ENCODE measurements around the gene CTRL.
"Not testable (repeated sequence)": the region's sequence is repeated elsewhere in the genome, so short reads cannot be mapped to it uniquely, and the experiment has no call there.

The CTRL gene

GRCh38 chr16:67941469-67942199, 10.0 kb upstream of the CTRL start:
- no peak for DNase-seq (ENCODE audit: low read depth)

GRCh38 chr16:67940446-67941089, 8.9 kb upstream of the CTRL start:
- no peak for DNase-seq (ENCODE audit: low read depth)

- no peak for DNase-seq (ENCODE audit: low read depth)
These were observed 8.1 kb upstream of the CTRL start for GRCh38 chr16:67939507-67940445.

- not testable (repeated sequence) for DNase-seq (ENCODE audit: low read depth)
These were observed 6.1 kb upstream of the CTRL start for GRCh38 chr16:67937713-67938112.

GRCh38 chr16:67936880-67937605, 5.4 kb upstream of the CTRL start:
- DNase-seq (ENCODE audit: low read depth) = peak; percentile 55

- no peak for DNase-seq (ENCODE audit: low read depth)
These were observed 4.6 kb upstream of the CTRL start, which contains the start of gene PSMB10 for GRCh38 chr16:67936124-67936879. Gene PSMB10 (minus strand): TSS chr16:67936850. CDS start chr16:67936749, 101 bp downstream.

GRCh38 chr16:67935402-67936123, 3.9 kb upstream of the CTRL start:
- DNase-seq (ENCODE audit: low read depth) = peak; percentile 96

- no peak for DNase-seq (ENCODE audit: low read depth)
These were observed 3.4 kb upstream of the CTRL start for GRCh38 chr16:67935101-67935401.

GRCh38 chr16:67934306-67935100, 2.8 kb upstream of the CTRL start:
- DNase-seq (ENCODE audit: low read depth) = no peak

- DNase-seq (ENCODE audit: low read depth) = no peak
These were observed 2.1 kb upstream of the CTRL start for GRCh38 chr16:67933805-67934204.

GRCh38 chr16:67932462-67932840, 789 bp upstream of the CTRL start:
- no peak for DNase-seq (ENCODE audit: low read depth)

- no peak for DNase-seq (ENCODE audit: low read depth)
These were observed 917 bp downstream of the CTRL start for GRCh38 chr16:67930678-67931211.

GRCh38 chr16:67930191-67930590, 1.5 kb downstream of the CTRL start:
- no peak for DNase-seq (ENCODE audit: low read depth)

GRCh38 chr16:67928561-67929364, 2.9 kb downstream of the CTRL start:
- peak; percentile 49 for DNase-seq (ENCODE audit: low read depth)

- DNase-seq (ENCODE audit: low read depth) = no peak
These were observed 3.5 kb downstream of the CTRL start for GRCh38 chr16:67928147-67928546.

GRCh38 chr16:67927131-67927941, 4.3 kb downstream of the CTRL start:
- DNase-seq (ENCODE audit: low read depth) = no peak

GRCh38 chr16:67926181-67926750, 5.4 kb downstream of the CTRL start:
- DNase-seq (ENCODE audit: low read depth) = no peak
